T-helper 2 cell treated with Interferon-gamma antibody and Interleukin-4, amounts not matched to agents 5 μg/mL and 100 μg/mL, for 36 hours (primary cell): Measurements from ENCODE around the gene PARP15.
"Not testable (repeated sequence)": the region's sequence is repeated elsewhere in the genome, so short reads cannot be mapped to it uniquely, and the experiment has no call there.

Experiments used
- DNase-seq: peaks from one replicate; pipeline ENCODE4 v3.0.0; 2021; ENCODE audit warnings: low spot score
- H3K27ac Mint-ChIP-seq: one replicate; pipeline ENCODE4 v1.8.0; 2021; ENCODE audit warnings: mild to moderate bottlenecking, mixed read lengths
- H3K27me3 Mint-ChIP-seq: one replicate; pipeline ENCODE4 v1.8.0; 2021; ENCODE audit warnings: low read depth, mixed read lengths
- H3K36me3 Mint-ChIP-seq: one replicate; pipeline ENCODE4 v1.8.0; 2021; ENCODE audit warnings: low read depth, mixed read lengths
- H3K4me1 Mint-ChIP-seq: one replicate; pipeline ENCODE4 v1.8.0; 2021; ENCODE audit warnings: low read depth, mixed read lengths
- H3K4me3 Mint-ChIP-seq: one replicate; pipeline ENCODE4 v1.8.0; 2022; ENCODE audit warnings: mild to moderate bottlenecking, moderate library complexity, mixed read lengths
- H3K9me3 Mint-ChIP-seq: one replicate; pipeline ENCODE4 v1.8.0; 2021; ENCODE audit warnings: mixed read lengths

The PARP15 gene

GRCh38 chr3:122559906-122560305 is 17.5 kb upstream of the PARP15 start:
- Mint-ChIP-seq H3K27ac (no peak overlapping the region), H3K36me3 (peaks cover 72% of the 10 kb centered on the region), H3K4me3 (no peak overlapping the region), H3K4me1 (peaks cover 35% of the 10 kb centered on the region), H3K9me3 (no peaks in the 10 kb centered on the region), H3K27me3 (no peaks in the 10 kb centered on the region)
- no peak for DNase-seq

DNA sequence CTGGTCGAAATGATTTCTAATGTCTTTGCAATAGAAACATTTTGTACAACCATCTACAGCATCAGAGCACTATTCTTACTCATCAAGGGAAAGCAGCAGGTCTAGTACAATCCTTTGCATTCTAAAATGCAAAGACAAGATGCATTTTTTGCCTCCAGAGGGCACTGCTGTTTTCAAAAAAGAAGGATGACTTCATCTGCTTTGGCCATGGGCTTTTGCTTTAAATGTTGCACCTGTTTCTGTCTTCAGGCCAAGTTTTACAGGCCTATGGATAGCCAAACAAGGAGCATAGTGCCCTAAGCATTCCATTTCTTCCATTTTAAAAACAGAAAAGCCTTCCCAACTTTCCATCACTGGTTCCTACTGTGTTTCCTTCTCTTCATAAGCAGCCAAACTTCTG is 16.8 kb upstream of the PARP15 start:
- Mint-ChIP-seq H3K4me3 (peak overlapping the region; percentile 57), H3K36me3 (peaks cover 70% of the 10 kb centered on the region), H3K9me3 (no peaks in the 10 kb centered on the region), H3K27ac (peak overlapping the region; percentile 53), H3K4me1 (peaks cover 37% of the 10 kb centered on the region), H3K27me3 (no peaks in the 10 kb centered on the region)
- peak; percentile 38 for DNase-seq

DNA sequence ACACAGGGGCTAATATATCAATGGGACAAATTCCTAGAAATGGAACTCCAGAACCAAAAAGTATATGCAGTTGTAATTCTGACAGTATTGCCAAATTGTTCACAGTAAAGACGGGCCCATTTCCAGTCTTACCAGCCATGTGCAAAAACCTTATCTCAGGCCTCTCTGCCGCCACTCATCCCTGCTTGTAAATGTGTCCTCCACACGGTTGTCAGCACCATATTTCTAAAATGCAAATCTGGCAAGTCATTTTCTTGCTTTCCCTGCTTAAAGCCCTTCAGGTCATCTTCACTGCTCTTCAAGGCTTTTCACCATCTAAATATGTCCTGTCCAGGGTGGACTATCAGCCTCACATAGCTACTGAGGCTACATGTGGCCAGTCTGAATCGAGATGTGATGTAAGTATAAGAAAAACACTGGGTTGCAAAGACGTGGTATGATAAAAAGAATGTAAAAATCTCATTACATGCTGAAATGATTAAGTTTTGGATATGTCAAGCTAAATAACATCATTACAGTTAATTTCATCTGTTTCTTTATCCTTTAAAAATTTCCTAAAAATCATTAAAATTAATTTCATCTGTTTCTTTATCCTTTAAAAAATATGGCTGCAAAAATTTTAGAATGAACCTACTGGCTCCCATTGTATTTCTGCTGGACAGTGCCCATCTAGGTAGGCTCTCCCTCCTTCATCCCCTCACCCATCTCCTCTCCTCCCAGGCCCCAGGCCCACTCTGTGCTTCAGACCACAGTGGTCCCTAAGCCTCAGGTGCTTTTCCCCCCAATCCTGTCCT is 14.3 kb upstream of the PARP15 start:
- H3K27me3 Mint-ChIP-seq: no peaks in the 10 kb centered on the region
- DNase-seq: no peak
- peak overlapping the region; percentile 100 for H3K4me3 Mint-ChIP-seq
- H3K27ac Mint-ChIP-seq: peak overlapping the region; percentile 98
- H3K9me3 Mint-ChIP-seq: no peaks in the 10 kb centered on the region
- peaks cover 54% of the 10 kb centered on the region for H3K4me1 Mint-ChIP-seq
- H3K36me3 Mint-ChIP-seq: peaks cover 73% of the 10 kb centered on the region

GRCh38 chr3:122563717-122564025 is 13.8 kb upstream of the PARP15 start:
- no peaks in the 10 kb centered on the region for H3K27me3 Mint-ChIP-seq
- peaks cover 59% of the 10 kb centered on the region for H3K4me1 Mint-ChIP-seq
- no peaks in the 10 kb centered on the region for H3K9me3 Mint-ChIP-seq
- peaks cover 76% of the 10 kb centered on the region for H3K36me3 Mint-ChIP-seq
- no peak for DNase-seq
- H3K4me3 Mint-ChIP-seq: peak overlapping the region; percentile 100
- H3K27ac Mint-ChIP-seq: peak overlapping the region; percentile 98

DNA sequence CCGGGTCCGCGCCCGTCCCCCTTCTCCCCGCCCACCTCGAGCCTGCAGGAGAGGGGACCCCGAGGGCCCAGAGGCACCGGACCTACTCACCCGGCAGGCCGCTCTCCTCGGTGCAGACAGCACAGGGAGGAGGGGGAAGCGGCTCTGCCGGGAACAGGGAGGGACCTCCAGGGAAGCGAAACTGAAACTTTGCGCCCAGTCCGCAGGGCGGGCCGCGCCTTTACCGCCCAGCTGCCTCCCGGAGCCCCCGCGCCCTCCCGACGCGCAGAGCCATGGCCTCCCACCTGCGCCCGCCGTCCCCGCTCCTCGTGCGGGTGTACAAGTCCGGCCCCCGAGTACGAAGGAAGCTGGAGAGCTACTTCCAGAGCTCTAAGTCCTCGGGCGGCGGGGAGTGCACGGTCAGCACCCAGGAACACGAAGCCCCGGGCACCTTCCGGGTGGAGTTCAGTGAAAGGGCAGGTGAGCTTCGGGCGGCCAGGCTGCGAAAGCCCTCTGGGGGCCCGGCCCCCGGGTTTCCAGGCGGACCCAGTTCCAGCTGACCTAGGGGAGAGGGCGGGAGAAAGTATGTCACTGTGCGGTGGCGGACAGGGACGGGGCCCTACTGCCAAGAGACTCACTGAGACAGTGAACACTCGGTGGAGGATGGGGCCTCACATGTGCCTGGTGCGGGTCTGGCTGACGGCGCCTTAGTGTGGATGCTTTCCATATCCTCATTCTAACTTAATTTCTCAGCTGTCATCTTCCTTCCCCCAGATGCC is 13.1 kb upstream of the PARP15 start, which contains the start of the genes DTX3L and PARP9:
Gene DTX3L (plus strand): TSS at position 184 of the 758 bp plus-strand sequence. CDS start 89 bp downstream, at position 273.
Gene PARP9 (minus strand): TSS at position 146 of the 758 bp plus-strand sequence. CDS start 4,680 bp downstream, outside the sequence.
- H3K9me3 Mint-ChIP-seq: no peaks in the 10 kb centered on the region
- peak within 1 kb of the TSS; percentile 98 for H3K27ac Mint-ChIP-seq
- peaks cover 65% of the 10 kb centered on the region for H3K4me1 Mint-ChIP-seq
- DNase-seq: peak; percentile 73
- peak within 1 kb of the TSS; percentile 100 for H3K4me3 Mint-ChIP-seq
- H3K36me3 Mint-ChIP-seq: peaks cover 77% of the 10 kb centered on the region
- no peaks in the 10 kb centered on the region for H3K27me3 Mint-ChIP-seq

DNA sequence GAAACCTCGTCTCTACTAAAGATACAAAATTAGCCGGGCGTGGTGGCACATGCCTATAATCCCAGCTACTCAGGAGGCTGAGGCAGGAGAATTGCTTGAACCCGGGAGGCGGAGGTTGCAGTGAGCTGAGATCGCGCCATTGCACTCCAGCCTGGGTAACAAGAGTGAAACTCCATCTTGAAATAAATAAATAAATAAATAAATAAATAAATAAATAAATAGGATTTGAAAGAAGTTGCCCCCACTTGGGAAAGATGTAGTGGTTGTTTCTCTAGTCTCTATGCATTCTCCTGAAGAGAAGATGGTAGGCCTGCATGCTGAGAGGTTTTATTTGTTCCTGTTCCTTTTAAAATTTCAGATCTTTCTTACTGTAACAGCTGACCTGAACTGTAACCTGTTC is 9.3 kb upstream of the PARP15 start:
- H3K27me3 Mint-ChIP-seq, H3K9me3 Mint-ChIP-seq, DNase-seq: not testable (repeated sequence)
- peak overlapping the region; percentile 58 for H3K4me3 Mint-ChIP-seq
- peaks cover 75% of the 10 kb centered on the region for H3K36me3 Mint-ChIP-seq
- peak overlapping the region; percentile 64 for H3K27ac Mint-ChIP-seq
- H3K4me1 Mint-ChIP-seq: peaks cover 52% of the 10 kb centered on the region

GRCh38 chr3:122568755-122569154 is 8.7 kb upstream of the PARP15 start:
- Mint-ChIP-seq H3K27ac (no peak overlapping the region), H3K4me3 (peak overlapping the region; percentile 58), H3K4me1 (peaks cover 49% of the 10 kb centered on the region), H3K9me3 (no peaks in the 10 kb centered on the region), H3K27me3 (no peaks in the 10 kb centered on the region), H3K36me3 (peaks cover 76% of the 10 kb centered on the region)
- no peak for DNase-seq

DNA sequence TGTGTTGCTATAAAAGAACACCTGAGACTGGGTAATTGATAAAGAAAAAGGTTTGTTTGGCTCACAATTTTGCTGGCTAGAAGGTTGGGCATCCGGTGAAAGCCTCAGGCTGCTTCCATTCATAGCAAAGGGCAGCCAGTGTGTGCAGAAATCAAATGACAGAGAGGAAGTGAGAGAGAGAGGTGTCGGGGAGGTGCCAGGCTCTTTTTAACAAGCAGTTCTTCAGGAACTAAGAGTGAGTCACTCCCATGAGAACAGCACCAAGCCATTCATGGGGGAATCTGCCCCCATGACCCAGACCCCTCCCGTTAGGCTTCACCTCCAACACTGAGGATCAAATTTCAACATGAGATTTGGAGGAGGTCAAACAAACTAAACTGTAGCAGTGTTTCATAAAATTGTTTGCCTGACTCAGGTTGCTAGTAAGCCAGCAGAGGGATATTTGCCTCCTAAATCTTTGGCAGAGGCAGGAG is 4.5 kb upstream of the PARP15 start:
- Mint-ChIP-seq H3K36me3 (peaks cover 66% of the 10 kb centered on the region), H3K27me3 (no peaks in the 10 kb centered on the region), H3K4me1 (peaks cover 49% of the 10 kb centered on the region), H3K9me3 (no peaks in the 10 kb centered on the region), H3K4me3 (no peak overlapping the region), H3K27ac (peak overlapping the region; percentile 55)
- no peak for DNase-seq

- Mint-ChIP-seq H3K9me3 (peaks cover 8% of the 10 kb centered on the region), H3K36me3 (peaks cover 52% of the 10 kb centered on the region), H3K4me1 (peaks cover 48% of the 10 kb centered on the region), H3K27me3 (no peaks in the 10 kb centered on the region), H3K4me3 (peak overlapping the region; percentile 13), H3K27ac (peak overlapping the region; percentile 9)
- peak; percentile 43 for DNase-seq
These were observed 1.1 kb upstream of the PARP15 start for GRCh38 chr3:122576174-122576940.

DNA sequence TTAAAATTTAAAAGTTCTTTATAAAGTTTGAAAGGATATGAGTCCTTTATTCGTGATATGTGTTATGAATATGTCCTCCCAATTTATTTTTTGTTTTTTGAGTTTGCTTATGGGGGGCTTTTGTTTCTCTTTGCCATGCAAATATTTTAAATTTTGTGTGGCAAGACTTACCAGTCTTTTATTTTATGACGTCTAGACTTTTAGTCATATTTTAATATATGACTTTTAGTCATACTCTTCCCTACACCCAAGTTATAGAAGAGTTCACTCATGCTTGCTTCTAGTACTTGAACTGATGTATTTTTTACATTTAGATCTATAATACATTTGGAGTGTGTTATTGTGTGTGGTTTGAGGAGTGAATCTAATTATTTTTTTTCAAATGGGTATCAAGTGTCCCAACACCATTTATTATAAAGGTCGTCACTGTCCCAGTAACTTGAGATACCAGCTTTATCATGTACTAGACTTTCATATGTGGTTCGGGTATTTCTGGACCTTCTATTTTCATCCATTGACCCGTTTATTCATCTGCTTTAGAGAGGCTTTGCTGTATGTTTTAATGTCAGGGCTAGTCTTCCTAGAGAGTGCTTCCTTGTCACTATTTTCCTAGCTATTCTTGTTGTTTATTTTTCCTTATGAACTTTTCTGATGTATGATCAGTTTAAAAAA is 755 bp downstream of the PARP15 start:
- Mint-ChIP-seq H3K4me1 (peaks cover 40% of the 10 kb centered on the region), H3K27me3 (no peaks in the 10 kb centered on the region), H3K27ac (peak overlapping the region; percentile 96), H3K4me3 (peak overlapping the region; percentile 99), H3K36me3 (peaks cover 58% of the 10 kb centered on the region), H3K9me3 (peaks cover 25% of the 10 kb centered on the region)
- DNase-seq: no peak

GRCh38 chr3:122580470-122580869 is 3.0 kb downstream of the PARP15 start:
- Mint-ChIP-seq H3K36me3 (peaks cover 60% of the 10 kb centered on the region), H3K4me1 (peaks cover 32% of the 10 kb centered on the region), H3K27me3 (no peaks in the 10 kb centered on the region), H3K27ac (no peak overlapping the region), H3K9me3 (peaks cover 36% of the 10 kb centered on the region), H3K4me3 (no peak overlapping the region)
- DNase-seq: no peak

GRCh38 chr3:122581622-122582021 is 4.2 kb downstream of the PARP15 start:
- Mint-ChIP-seq H3K4me3 (no peak overlapping the region), H3K36me3 (peaks cover 60% of the 10 kb centered on the region), H3K27me3 (no peaks in the 10 kb centered on the region), H3K9me3 (peaks cover 36% of the 10 kb centered on the region), H3K4me1 (peaks cover 25% of the 10 kb centered on the region), H3K27ac (no peak overlapping the region)
- no peak for DNase-seq

GRCh38 chr3:122582390-122582789 is 4.9 kb downstream of the PARP15 start:
- peaks cover 20% of the 10 kb centered on the region for H3K4me1 Mint-ChIP-seq
- H3K27me3 Mint-ChIP-seq: no peaks in the 10 kb centered on the region
- H3K4me3 Mint-ChIP-seq: no peak overlapping the region
- H3K27ac Mint-ChIP-seq: no peak overlapping the region
- peaks cover 64% of the 10 kb centered on the region for H3K36me3 Mint-ChIP-seq
- no peak for DNase-seq
- peaks cover 36% of the 10 kb centered on the region for H3K9me3 Mint-ChIP-seq
